Peyer's patch (tissue), 4 donors: Measurements from ENCODE around the gene OBSCN. TPM values are rescaled to one million over a fixed set of nuclear protein-coding genes. Genes with fewer than 3 reads are reported as not detected.
A peak's percentile ranks its signal among the peaks of the same experiment; 100 is the strongest.

ENCODE experiments used
- DNase-seq, 3 donors: peaks; one replicate each; pipeline ENCODE4 v3.0.0-alpha.2; 2017 to 2019
- H3K27ac ChIP-seq, 4 donors: fragments of 200-600 bp; sonication (generic); one replicate each; pipeline ENCODE4 v1.5.1; 2016 to 2019
- H3K27me3 ChIP-seq, 2 donors: fragments of 200-600 bp; sonication (generic); one replicate each; pipeline ENCODE4 v1.5.1; 2019
- H3K36me3 ChIP-seq, 3 donors: fragments of 200-600 bp; sonication (generic); one replicate each; pipeline ENCODE4 v1.5.1; 2016 to 2019
- H3K4me1 ChIP-seq, 4 donors: fragments of 200-600 bp; sonication (generic); one replicate each; pipeline ENCODE4 v1.5.1; 2016 to 2019
- H3K4me3 ChIP-seq, 4 donors: fragments of 200-600 bp; sonication (generic); 1 replicate in 3 of 4; 2 replicates in 1 of 4; pipeline ENCODE4 v1.5.1; 2016 to 2019; ENCODE audit warnings: mild to moderate bottlenecking in 1 of 4
- H3K9me3 ChIP-seq, 4 donors: fragments of 200-600 bp; sonication (generic); one replicate each; pipeline ENCODE4 v1.5.1; 2016 to 2019; ENCODE audit warnings: mild to moderate bottlenecking in 1 of 4
- CTCF ChIP-seq, 6 experiments: fragments of 450-650 bp in 4 of 6; fragments of 200-600 bp in 2 of 6; sonication (generic) in 1 of 6; IDR thresholded peaks; one replicate each; pipeline ENCODE4 v1.5.1; 2017 to 2019; ENCODE audit warnings: antibody characterized with exemption in 6 of 6, mild to moderate bottlenecking in 3 of 6, moderate library complexity in 1 of 6
- POLR2A ChIP-seq, 2 donors: fragments of 450-650 bp; IDR thresholded peaks; one replicate each; pipeline ENCODE4 v1.5.1; 2017; ENCODE audit warnings: antibody characterized with exemption in 2 of 2, mild to moderate bottlenecking in 2 of 2, moderate library complexity in 2 of 2
- total RNA-seq, 4 donors: library from RNA; depleted of rRNA; stranded (reverse); fragments of >200 nt; gene quantifications; one replicate each; pipeline ENCODE4 v1.1.0, GENCODE V29; 2016

Gene OBSCN
- total RNA-seq, 4 donors from 2014 or later: 5.8 to 136 (median 34.4) TPM

DNA sequence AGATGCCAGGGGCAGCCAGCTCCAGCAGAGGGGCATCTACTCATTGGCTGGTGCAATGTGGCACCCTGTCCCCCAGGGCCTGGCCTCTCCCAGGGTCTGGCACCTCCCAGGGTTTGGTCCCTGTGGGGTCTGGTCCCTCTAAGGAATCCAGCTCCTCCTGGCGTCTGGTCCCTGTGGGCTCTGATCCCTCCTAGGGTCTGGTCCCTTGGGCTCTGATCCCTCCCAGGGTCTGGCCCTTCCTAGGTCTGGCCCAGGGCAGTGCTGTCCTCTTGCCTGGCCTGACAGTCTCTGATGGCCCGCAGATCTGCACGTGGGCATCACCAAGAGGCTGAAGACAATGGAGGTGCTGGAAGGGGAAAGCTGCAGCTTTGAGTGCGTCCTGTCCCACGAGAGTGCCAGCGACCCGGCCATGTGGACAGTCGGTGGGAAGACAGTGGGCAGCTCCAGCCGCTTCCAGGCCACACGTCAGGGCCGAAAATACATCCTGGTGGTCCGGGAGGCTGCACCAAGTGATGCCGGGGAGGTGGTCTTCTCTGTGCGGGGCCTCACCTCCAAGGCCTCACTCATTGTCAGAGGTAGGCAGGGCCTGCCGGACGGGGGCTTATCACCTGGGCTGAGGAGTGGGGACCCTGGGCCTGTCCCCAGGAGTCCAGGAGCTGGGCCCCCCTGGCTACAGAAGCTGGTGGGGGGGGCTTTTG, 73.9 kb downstream of the OBSCN start:
- TF ChIP-seq POLR2A (IDR thresholded peaks at IDR 0.05) (no peak), CTCF (IDR thresholded peaks at IDR 0.05) (no peak)
- no peaks in the 10 kb centered on the region for H3K36me3 ChIP-seq
- H3K27me3 ChIP-seq: no peaks in the 10 kb centered on the region
- no peak overlapping the region for H3K27ac ChIP-seq
- peaks cover 0 to under 1% (median 0%) of the 10 kb centered on the region in 4 donors for H3K4me1 ChIP-seq
- no peaks in the 10 kb centered on the region for H3K9me3 ChIP-seq
- no peak overlapping the region for H3K4me3 ChIP-seq
- peak in 2 of 3 donors; percentile 39 to 41 for DNase-seq

- H3K36me3 ChIP-seq: no peaks in the 10 kb centered on the region
- H3K27me3 ChIP-seq: no peaks in the 10 kb centered on the region
- DNase-seq: peak in 2 of 3 donors; percentile 38 to 39
- no peaks in the 10 kb centered on the region for H3K9me3 ChIP-seq
- no peak overlapping the region for H3K27ac ChIP-seq
- no peak for TF ChIP-seq POLR2A (IDR thresholded peaks at IDR 0.05)
- no peak for TF ChIP-seq CTCF (IDR thresholded peaks at IDR 0.05)
- H3K4me3 ChIP-seq: no peak overlapping the region
- no peaks in the 10 kb centered on the region for H3K4me1 ChIP-seq
These were observed 74.6 kb downstream of the OBSCN start for GRCh38 chr1:228282329-228283042.

DNA sequence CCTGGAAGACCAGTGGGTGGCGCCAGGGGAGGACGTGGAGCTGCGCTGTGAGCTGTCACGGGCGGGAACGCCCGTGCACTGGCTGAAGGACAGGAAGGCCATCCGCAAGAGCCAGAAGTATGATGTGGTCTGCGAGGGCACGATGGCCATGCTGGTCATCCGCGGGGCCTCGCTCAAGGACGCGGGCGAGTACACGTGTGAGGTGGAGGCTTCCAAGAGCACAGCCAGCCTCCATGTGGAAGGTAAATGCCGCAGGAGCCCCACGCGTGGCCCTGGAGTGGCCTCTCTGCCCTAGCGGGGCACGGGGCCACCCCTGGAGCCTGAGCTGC, 75.2 kb downstream of the OBSCN start:
- Histone ChIP-seq H3K4me3 (no peak overlapping the region), H3K27ac (no peak overlapping the region), H3K9me3 (no peaks in the 10 kb centered on the region), H3K36me3 (no peaks in the 10 kb centered on the region), H3K4me1 (no peaks in the 10 kb centered on the region), H3K27me3 (no peaks in the 10 kb centered on the region)
- no peak for TF ChIP-seq POLR2A (IDR thresholded peaks at IDR 0.05)
- TF ChIP-seq CTCF (IDR thresholded peaks at IDR 0.05): no peak
- peak in 1 of 3 donors; percentile 42 for DNase-seq

DNA sequence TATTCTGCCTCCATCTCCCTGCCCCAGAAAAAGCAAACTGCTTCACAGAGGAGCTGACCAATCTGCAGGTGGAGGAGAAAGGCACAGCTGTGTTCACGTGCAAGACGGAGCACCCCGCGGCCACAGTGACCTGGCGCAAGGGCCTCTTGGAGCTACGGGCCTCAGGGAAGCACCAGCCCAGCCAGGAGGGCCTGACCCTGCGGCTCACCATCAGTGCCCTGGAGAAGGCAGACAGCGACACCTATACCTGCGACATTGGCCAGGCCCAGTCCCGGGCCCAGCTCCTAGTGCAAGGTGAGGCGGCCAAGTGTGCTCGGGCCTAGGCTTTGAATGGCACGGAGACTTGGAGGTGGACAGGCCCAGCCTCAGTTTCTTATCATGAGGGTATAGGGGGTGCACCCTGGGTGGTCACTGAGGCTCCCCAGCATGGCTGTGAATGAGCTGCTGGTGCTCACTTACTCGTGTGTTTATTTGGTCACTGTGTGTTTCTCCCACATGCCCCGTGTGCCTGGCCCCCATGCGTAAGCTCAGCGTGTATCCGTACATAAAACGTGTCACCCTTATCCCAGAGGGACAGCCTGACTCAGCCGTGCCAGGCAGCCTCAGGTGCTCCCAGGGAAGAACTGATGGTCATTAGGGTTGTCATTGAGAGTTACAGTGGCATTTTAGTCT, 75.8 kb downstream of the OBSCN start:
- peak in 2 of 3 donors; percentile 29 to 41 for DNase-seq
- no peaks in the 10 kb centered on the region for H3K36me3 ChIP-seq
- H3K4me3 ChIP-seq: no peak overlapping the region
- no peak overlapping the region for H3K27ac ChIP-seq
- no peaks in the 10 kb centered on the region for H3K4me1 ChIP-seq
- TF ChIP-seq CTCF (IDR thresholded peaks at IDR 0.05) (no peak), POLR2A (IDR thresholded peaks at IDR 0.05) (no peak)
- H3K27me3 ChIP-seq: no peaks in the 10 kb centered on the region
- no peaks in the 10 kb centered on the region for H3K9me3 ChIP-seq

DNA sequence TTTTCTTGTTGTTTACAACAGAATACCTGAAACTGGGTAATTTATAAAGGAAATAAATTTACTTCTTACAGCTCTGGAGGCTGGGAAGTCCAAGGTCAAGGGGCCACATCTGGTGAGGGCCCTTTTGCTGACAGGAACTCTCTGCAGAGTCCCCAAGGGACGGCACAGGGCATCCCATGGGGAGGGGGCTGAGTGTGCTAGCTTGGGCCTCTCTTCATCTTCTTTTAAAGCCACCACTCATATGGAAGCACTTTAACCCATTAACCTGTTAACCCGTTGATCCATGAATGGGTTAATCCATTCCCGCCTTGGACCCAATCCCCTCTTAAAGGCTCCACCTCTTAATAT, 76.3 kb downstream of the OBSCN start:
- Histone ChIP-seq H3K4me1 (no peaks in the 10 kb centered on the region), H3K27me3 (no peaks in the 10 kb centered on the region), H3K4me3 (no peak overlapping the region), H3K9me3 (no peaks in the 10 kb centered on the region), H3K36me3 (no peaks in the 10 kb centered on the region), H3K27ac (no peak overlapping the region)
- DNase-seq: no peak
- TF ChIP-seq CTCF (IDR thresholded peaks at IDR 0.05) (no peak), POLR2A (IDR thresholded peaks at IDR 0.05) (no peak)
